PC-3 (cell line): ENCODE measurements around the gene STAT5B. TPM values are rescaled to one million over a fixed set of nuclear protein-coding genes. Genes with fewer than 3 reads are reported as not detected.

Experiments
- ATAC-seq: fragments of 200-7000 bp; cut with Tn5 transposase; 2 replicates; pipeline ENCODE4 v1.9.1; 2020; ENCODE audit warnings: mild to moderate bottlenecking, moderate library complexity
- BruUV-seq: library from RNA; stranded (reverse); fragments of 400-500 nt; replicated peaks from 2 replicates; lab custom pipeline; 2021; lab: Mats Ljungman, UMichigan
- CTCF ChIA-PET: fragments of 300-600 bp; sonication (Branson Sonifier 250); formaldehyde crosslinking; loops from one replicate; lab custom pipeline; 2022; ENCODE audit warnings: antibody characterized with exemption; lab: Charles Lee
- POLR2A ChIA-PET: fragments of 300-600 bp; sonication (Branson Sonifier 250); formaldehyde crosslinking; loops from one replicate; lab custom pipeline; 2022; ENCODE audit warnings: antibody characterized with exemption; ENCODE audit not compliant: unreplicated experiment; lab: Charles Lee
- DNase-seq: peaks from one replicate; pipeline ENCODE4 v3.0.0-alpha.2; 2015
- H2AFZ ChIP-seq: fragments of 300-600 bp; sonication (generic); 2 replicates; pipeline ENCODE4 v1.6.0; 2016; ENCODE audit warnings: antibody characterized with exemption, low read length
- H3F3A ChIP-seq: fragments of 300-600 bp; sonication (generic); one replicate; pipeline ENCODE4 v1.6.0; 2017; ENCODE audit warnings: antibody characterized with exemption, low read length, control low read depth, mild to moderate bottlenecking; ENCODE audit not compliant: unreplicated experiment
- H3K27ac ChIP-seq: fragments of 300-600 bp; sonication (generic); 2 replicates; pipeline ENCODE4 v1.5.1; 2016; ENCODE audit warnings: mild to moderate bottlenecking, low read length
- H3K27me3 ChIP-seq: fragments of 300-600 bp; sonication (generic); 2 replicates; pipeline ENCODE4 v1.6.1; 2016; ENCODE audit warnings: low read length, mixed read lengths
- H3K36me3 ChIP-seq: fragments of 300-600 bp; sonication (generic); 2 replicates; pipeline ENCODE4 v1.6.1; 2016; ENCODE audit warnings: low read depth, mixed run types, low read length, mixed read lengths
- H3K4me1 ChIP-seq: fragments of 300-600 bp; sonication (generic); 2 replicates; pipeline ENCODE4 v1.5.1; 2016; ENCODE audit warnings: low read length; ENCODE audit not compliant: insufficient read depth
- H3K4me2 ChIP-seq: fragments of 300-600 bp; sonication (generic); 2 replicates; pipeline ENCODE4 v1.6.0; 2016; ENCODE audit warnings: low read length
- H3K4me3 ChIP-seq: fragments of 300-600 bp; sonication (generic); 2 replicates; pipeline ENCODE4 v1.5.1; 2016; ENCODE audit warnings: mild to moderate bottlenecking, low read length, mixed read lengths
- H3K79me2 ChIP-seq: fragments of 300-600 bp; sonication (generic); 2 replicates; pipeline ENCODE4 v1.6.1; 2017; ENCODE audit warnings: low read length, mixed read lengths
- H3K9ac ChIP-seq: fragments of 300-600 bp; sonication (generic); 2 replicates; pipeline ENCODE4 v1.6.0; 2016; ENCODE audit warnings: mild to moderate bottlenecking, low read length
- H3K9me2 ChIP-seq: fragments of 300-600 bp; sonication (generic); replicated peaks from 2 replicates; pipeline ENCODE4 v1.6.1; 2016; ENCODE audit warnings: mixed run types, low read length, mixed read lengths
- H3K9me3 ChIP-seq: fragments of 300-600 bp; sonication (generic); 2 replicates; pipeline ENCODE4 v1.6.1; 2016; ENCODE audit warnings: low read length, mixed read lengths
- H4K20me1 ChIP-seq: fragments of 300-600 bp; sonication (generic); 2 replicates; pipeline ENCODE4 v1.6.1; 2016; ENCODE audit warnings: low read length, mixed read lengths
- CTCF ChIP-seq: fragments of 300-600 bp; sonication (generic); conservative IDR thresholded peaks from 2 replicates; pipeline ENCODE4 v1.5.1; 2017; ENCODE audit warnings: antibody characterized with exemption, low read depth, mild to moderate bottlenecking, low read length
- EZH2 ChIP-seq: fragments of 300-600 bp; sonication (generic); IDR thresholded peaks from one replicate; pipeline ENCODE4 v1.6.1; 2017; ENCODE audit warnings: antibody characterized with exemption, mild to moderate bottlenecking, low read length; ENCODE audit not compliant: unreplicated experiment
- EZH2phosphoT487 ChIP-seq: fragments of 300-600 bp; sonication (generic); IDR thresholded peaks from 2 replicates; pipeline ENCODE4 v1.6.1; 2018; ENCODE audit warnings: mild to moderate bottlenecking, antibody characterized with exemption, low read length, borderline replicate concordance
- intact Hi-C: fragments of 100-400 bp; cut with micrococcal nuclease; formaldehyde crosslinking; loops from 2 replicates; pipeline ENCODE4 v1.9.0; 2023
- total RNA-seq: library from RNA; depleted of rRNA; stranded (reverse); fragments of >200 nt; gene quantifications from 2 replicates; pipeline ENCODE4 v1.2.3, GENCODE V29; 2014

The STAT5B gene
- total RNA-seq, 1 experiment from 2014 or later: not detected

GRCh38 chr17:42286411-42287221 lies 10.4 kb upstream of the STAT5B start:
- POLR2A ChIA-PET: no interaction called here
- no peak overlapping the region for H3K4me2 ChIP-seq
- H3K9me2 ChIP-seq: no peaks in the 10 kb centered on the region
- no peaks in the 10 kb centered on the region for H3K9me3 ChIP-seq
- no peaks in the 10 kb centered on the region for H3F3A ChIP-seq
- no peak overlapping the region for H3K27ac ChIP-seq
- H4K20me1 ChIP-seq: no peaks in the 10 kb centered on the region
- H3K4me3 ChIP-seq: no peak overlapping the region
- no peak overlapping the region for H3K9ac ChIP-seq
- CTCF ChIA-PET: no interaction called here
- BruUV-seq: no TSS peak
- no peaks in the 10 kb centered on the region for H3K79me2 ChIP-seq
- ATAC-seq (no peak), DNase-seq (no peak)
- H3K27me3 ChIP-seq: no peaks in the 10 kb centered on the region
- TF ChIP-seq EZH2: no peak
- TF ChIP-seq CTCF: no peak
- no peak for TF ChIP-seq EZH2phosphoT487
- intact Hi-C loops: no loop called here
- H2AFZ ChIP-seq: no peak overlapping the region
- no peaks in the 10 kb centered on the region for H3K4me1 ChIP-seq
- no peaks in the 10 kb centered on the region for H3K36me3 ChIP-seq

- Histone ChIP-seq H2AFZ (no peak overlapping the region), H3K9me2 (no peaks in the 10 kb centered on the region), H3K9ac (no peak overlapping the region), H3K27me3 (no peaks in the 10 kb centered on the region), H3K27ac (no peak overlapping the region), H4K20me1 (no peaks in the 10 kb centered on the region), H3F3A (no peaks in the 10 kb centered on the region), H3K4me2 (no peak overlapping the region), H3K79me2 (no peaks in the 10 kb centered on the region), H3K9me3 (no peaks in the 10 kb centered on the region), H3K36me3 (no peaks in the 10 kb centered on the region), H3K4me1 (no peaks in the 10 kb centered on the region), H3K4me3 (no peak overlapping the region)
- ATAC-seq (no peak), DNase-seq (no peak)
- POLR2A ChIA-PET: no interaction called here
- TF ChIP-seq EZH2phosphoT487 (no peak), EZH2 (no peak)
- intact Hi-C loops: no loop called here
- no TSS peak for BruUV-seq
- CTCF ChIA-PET: no interaction called here
Observed at GRCh38 chr17:42285346-42286050, 9.3 kb upstream of the STAT5B start.

GRCh38 chr17:42284566-42284965 lies 8.4 kb upstream of the STAT5B start:
- intact Hi-C loops: no loop called here
- TF ChIP-seq EZH2phosphoT487 (no peak), CTCF (no peak), EZH2 (no peak)
- no peaks in the 10 kb centered on the region for H3K36me3 ChIP-seq
- POLR2A ChIA-PET: no interaction called here
- no peaks in the 10 kb centered on the region for H3F3A ChIP-seq
- H3K27ac ChIP-seq: no peak overlapping the region
- no peaks in the 10 kb centered on the region for H3K4me1 ChIP-seq
- no peaks in the 10 kb centered on the region for H4K20me1 ChIP-seq
- no peaks in the 10 kb centered on the region for H3K79me2 ChIP-seq
- no peak overlapping the region for H3K4me3 ChIP-seq
- H2AFZ ChIP-seq: no peak overlapping the region
- no peaks in the 10 kb centered on the region for H3K9me3 ChIP-seq
- CTCF ChIA-PET: no interaction called here
- H3K27me3 ChIP-seq: no peaks in the 10 kb centered on the region
- BruUV-seq: no TSS peak
- no peak overlapping the region for H3K9ac ChIP-seq
- no peaks in the 10 kb centered on the region for H3K9me2 ChIP-seq
- DNase-seq (no peak), ATAC-seq (no peak)
- H3K4me2 ChIP-seq: no peak overlapping the region
